22Rv1 (cell line): Measurements from ENCODE around the gene MEIS1.

Experiments used
- ZFX ChIP-seq: fragments of 450-650 bp; IDR thresholded peaks from 2 replicates; pipeline ENCODE4 v1.6.1; 2017; ENCODE audit warnings: antibody characterized with exemption, borderline replicate concordance
- TF ChIP-seq, protein P1 (sequence below): fragments of 450-650 bp; IDR thresholded peaks from 2 replicates; pipeline ENCODE4 v1.5.1; 2017; ENCODE audit warnings: mild to moderate bottlenecking

DNA sequence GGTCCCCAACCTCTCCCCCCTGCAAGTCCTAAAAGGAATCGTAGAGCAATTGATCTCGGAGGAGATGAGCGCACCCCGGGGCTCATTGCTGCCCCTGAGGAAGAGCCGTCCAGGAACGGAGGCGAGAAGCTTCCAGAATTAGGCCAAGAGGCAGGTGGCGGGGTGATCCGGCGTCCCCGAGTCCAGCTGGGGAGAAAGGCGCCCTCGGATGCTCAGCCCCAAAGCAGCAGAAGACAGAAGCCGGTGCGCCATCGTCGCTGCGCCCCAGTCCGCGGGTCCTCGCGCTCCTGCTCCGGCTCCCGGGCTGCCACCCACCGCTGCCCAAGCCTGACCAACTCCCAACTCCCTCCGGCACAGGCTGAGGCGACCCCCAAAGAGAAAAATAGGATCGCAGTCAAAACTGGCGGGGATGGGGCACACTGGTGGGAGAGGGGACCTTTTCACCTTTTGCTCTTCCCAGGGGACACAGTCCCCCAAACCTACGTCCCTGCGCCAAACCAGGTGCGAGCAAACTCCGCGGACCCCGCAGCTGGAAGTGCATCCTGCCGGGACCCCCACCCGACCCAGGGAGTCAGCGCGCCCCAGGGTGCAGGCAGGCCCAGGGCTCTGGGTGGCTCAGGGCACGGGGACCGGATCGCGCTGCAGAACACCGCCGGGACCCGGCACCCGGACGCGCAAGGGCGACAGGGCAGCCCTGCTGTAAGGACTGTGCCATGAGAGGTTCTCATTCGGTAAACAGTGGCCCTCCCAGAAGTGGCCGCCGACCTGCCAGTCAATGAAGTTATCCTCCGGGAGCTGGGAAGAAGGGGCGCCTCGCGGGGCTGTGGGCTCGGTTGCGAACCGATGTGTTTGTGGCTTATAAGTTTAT, 8.4 kb upstream of the MEIS1 start:
- TF ChIP-seq, protein P1, sequence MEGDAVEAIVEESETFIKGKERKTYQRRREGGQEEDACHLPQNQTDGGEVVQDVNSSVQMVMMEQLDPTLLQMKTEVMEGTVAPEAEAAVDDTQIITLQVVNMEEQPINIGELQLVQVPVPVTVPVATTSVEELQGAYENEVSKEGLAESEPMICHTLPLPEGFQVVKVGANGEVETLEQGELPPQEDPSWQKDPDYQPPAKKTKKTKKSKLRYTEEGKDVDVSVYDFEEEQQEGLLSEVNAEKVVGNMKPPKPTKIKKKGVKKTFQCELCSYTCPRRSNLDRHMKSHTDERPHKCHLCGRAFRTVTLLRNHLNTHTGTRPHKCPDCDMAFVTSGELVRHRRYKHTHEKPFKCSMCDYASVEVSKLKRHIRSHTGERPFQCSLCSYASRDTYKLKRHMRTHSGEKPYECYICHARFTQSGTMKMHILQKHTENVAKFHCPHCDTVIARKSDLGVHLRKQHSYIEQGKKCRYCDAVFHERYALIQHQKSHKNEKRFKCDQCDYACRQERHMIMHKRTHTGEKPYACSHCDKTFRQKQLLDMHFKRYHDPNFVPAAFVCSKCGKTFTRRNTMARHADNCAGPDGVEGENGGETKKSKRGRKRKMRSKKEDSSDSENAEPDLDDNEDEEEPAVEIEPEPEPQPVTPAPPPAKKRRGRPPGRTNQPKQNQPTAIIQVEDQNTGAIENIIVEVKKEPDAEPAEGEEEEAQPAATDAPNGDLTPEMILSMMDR, result no peak
- TF ChIP-seq ZFX, result no peak
